ENCODE measurements around the gene COL4A1.

COL4A1 gene

DNA sequence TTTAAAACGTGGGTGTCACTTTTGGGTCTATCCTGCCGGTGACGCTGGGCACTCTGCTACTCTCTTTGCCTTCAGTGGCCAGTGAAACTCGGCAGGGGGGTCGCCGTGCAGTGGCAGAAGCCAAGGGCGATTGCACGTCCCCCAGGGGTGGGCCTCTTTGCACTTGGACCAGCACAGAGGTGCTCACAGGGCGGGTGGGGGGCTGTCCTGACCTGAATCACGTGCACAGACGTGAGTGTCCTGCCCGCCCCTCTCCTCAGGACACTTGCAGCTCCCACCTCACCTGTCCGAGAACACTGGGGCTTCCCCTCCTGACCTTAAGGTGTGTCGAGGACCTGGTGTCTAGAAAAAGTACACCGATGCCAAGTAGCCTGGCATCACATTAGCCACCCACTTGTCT lies 16.1 kb downstream of the COL4A1 start:
- TF ChIP-seq, protein P1, sequence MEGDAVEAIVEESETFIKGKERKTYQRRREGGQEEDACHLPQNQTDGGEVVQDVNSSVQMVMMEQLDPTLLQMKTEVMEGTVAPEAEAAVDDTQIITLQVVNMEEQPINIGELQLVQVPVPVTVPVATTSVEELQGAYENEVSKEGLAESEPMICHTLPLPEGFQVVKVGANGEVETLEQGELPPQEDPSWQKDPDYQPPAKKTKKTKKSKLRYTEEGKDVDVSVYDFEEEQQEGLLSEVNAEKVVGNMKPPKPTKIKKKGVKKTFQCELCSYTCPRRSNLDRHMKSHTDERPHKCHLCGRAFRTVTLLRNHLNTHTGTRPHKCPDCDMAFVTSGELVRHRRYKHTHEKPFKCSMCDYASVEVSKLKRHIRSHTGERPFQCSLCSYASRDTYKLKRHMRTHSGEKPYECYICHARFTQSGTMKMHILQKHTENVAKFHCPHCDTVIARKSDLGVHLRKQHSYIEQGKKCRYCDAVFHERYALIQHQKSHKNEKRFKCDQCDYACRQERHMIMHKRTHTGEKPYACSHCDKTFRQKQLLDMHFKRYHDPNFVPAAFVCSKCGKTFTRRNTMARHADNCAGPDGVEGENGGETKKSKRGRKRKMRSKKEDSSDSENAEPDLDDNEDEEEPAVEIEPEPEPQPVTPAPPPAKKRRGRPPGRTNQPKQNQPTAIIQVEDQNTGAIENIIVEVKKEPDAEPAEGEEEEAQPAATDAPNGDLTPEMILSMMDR (IDR thresholded peaks at IDR 0.05; ENCODE audit: extremely low read depth, missing control alignments), result no peak
- DNase-seq (ENCODE audit: low spot score), result no peak

DNA sequence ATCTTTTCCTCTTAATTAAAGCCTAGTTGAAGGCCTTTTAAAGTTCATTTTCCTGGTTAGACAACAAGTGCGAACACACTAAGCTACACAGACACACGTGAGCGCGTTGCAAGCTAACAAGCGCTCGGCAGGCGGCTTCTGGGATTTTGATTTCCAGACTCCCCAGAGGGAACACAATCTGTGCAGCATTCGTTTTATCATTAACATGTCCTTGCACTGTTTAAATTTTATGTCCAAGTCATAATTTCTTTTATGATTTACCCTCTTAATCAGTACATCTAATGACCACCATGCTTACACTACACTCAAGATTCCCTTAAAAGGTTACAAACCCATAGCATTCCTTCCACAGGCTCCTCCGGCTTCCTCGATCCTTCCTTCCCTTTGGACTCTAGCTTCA lies 16.8 kb downstream of the COL4A1 start:
- TF ChIP-seq, protein P1 (IDR thresholded peaks at IDR 0.05; ENCODE audit: extremely low read depth, missing control alignments), result no peak
- DNase-seq (ENCODE audit: low spot score), result no peak

DNA sequence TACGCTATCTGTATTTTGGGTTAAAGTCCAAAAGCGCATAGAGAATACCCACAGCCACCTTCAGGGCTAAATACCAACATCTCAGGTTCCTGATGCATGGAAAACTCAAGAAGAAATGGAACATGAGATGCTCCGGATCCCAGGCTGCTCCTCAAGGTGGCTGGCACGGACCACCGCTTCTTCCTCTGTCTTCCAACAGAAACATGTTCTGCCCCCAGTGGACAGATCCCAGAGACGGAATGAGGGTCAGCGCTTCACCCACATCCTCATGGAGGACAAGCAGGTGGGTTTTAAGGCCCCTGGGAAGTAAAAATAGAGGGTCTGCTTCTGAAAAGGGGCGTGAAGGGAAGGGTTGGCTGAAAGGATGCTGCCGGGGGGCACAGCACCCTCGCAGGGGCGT lies 17.3 kb downstream of the COL4A1 start:
- TF ChIP-seq, protein P1 (IDR thresholded peaks at IDR 0.05; ENCODE audit: extremely low read depth, missing control alignments), result no peak
- DNase-seq (ENCODE audit: low spot score), result no peak

DNA sequence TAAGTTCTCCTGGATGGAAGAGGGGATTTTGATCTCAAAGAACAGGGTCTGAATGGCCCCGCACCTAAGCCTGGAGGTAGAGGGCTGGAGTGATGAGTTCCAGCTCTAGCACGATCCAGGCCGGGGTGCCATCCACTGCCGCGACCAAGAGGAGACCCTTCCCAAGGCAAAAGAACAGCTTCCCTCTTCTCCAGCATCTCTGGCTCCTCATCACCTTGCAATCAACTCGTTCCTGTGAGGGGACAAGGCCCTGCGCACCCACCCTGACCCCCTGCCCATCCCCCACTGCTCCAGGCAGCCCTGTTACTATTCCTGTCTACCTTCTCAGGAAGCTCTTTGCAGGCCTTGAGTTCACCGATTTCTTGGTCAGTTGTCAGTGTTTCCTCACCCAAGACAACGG lies 17.8 kb downstream of the COL4A1 start:
- TF ChIP-seq, protein P1 (IDR thresholded peaks at IDR 0.05; ENCODE audit: extremely low read depth, missing control alignments), result no peak

DNA sequence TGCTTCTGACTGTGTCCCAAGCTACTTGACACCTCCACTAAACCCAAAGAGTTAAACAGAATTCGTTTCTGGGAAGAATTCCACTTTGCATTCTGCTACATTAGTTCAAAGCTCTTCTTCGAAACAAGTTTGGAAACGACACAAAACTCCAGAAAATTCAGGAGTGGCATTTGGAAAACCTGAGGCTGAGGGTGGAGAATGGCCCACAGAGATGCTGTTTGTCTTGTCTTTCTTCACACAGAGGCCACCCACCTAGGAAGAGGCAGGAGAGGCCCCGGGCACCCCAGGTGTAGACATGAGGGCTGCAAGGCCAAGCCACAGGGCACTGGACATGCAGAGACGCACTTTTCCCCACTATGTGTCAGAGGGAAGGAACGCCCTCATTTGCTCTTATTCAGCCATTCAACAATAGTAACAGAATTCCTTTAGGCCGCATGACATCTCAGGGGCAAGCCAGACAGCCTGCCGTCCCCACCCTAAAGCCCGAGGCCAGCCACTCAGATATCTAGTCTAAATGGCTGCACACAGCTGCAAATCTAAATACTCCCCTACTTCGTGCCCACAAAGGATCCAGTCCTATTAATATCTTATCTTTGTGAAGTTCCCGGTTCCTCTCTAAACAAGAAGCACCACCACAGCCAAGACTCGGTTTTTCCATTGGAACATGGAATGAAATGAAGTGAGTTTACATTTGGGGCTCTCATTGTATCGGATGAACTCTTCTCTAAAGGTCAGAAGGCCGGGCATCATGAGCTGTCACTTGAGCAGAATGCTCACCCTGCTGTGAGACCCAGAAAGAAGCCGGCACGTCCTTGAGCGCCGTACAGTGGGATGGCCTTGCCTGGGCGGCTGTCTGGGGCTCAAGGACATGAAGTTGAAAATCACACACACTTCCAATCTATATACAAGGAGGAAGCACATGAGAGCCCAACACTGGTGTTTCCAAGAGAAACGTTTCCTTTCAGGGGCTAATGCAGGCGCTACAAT lies 19.8 kb downstream of the COL4A1 start:
- no peak for DNase-seq (ENCODE audit: low spot score)
- TF ChIP-seq, protein P1 (IDR thresholded peaks at IDR 0.05; ENCODE audit: extremely low read depth, missing control alignments), result no peak

More for the DNA sequence above, 17.8 kb downstream of the COL4A1 start:
- DNase-seq (ENCODE audit: low spot score), result no peak

DNA sequence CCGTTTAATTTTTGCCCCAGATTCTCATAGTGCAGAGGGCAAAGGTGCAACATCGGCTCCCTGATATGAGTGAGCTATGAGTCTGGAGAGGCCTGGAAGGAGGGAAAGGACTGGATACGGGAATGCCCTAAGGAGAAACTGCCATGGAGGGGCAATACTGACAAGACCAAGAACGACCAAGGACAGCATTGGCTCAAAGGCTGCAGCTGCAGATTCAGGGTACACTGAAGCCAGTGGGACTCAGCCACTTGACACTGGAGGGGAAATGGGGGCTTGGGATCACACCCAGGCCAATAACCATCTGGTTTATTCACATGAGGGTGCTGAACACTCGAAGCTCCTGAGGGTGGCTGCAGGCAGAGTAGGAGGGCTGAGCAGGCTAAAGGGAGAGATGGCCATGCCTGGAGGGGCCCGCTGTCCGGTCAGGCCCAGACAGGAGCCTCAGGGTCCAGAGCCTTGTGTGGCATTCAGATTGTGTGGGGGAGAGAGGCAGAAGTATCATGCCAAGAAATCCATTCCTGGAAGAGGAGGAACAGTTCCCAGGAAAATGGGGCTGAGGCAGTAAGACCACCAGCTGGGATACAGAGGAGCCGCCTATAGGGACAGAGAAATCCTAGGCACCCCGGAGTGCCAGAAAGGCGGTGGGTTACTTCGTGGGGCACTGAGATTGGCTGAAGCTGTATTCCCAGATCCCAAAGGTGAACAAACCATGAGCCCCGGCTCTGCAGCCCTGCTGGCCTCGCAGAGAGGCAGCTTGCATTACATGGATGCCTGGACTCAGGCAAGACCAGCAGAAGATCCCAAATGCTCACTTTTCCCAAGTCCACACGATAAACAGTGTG lies 20.7 kb downstream of the COL4A1 start:
- TF ChIP-seq, protein P1 (IDR thresholded peaks at IDR 0.05; ENCODE audit: extremely low read depth, missing control alignments), result no peak
- DNase-seq (ENCODE audit: low spot score), result no peak
